ENCODE measurements around the gene CKAP2L. TPM values are rescaled to one million over a fixed set of nuclear protein-coding genes. Genes with fewer than 3 reads are reported as not detected.

The CKAP2L gene
- total and polyA plus RNA-seq, 10 of the 15 experiments (the other 5 are each of a cell fraction or from before 2014, with no cell fraction given), result 10.5 to 37.4 (median 20.2) TPM

- Histone ChIP-seq H3K27ac (ENCODE audit: control insufficient read depth, insufficient read depth) (no peak within 1 kb of the TSS), H3K9me3 (replicated peaks; ENCODE audit: control insufficient read depth, insufficient read depth, low read length) (no peaks in the 10 kb centered on the region), H3K9ac (ENCODE audit: control insufficient read depth, insufficient read depth, low read length) (no peak within 1 kb of the TSS), H3K4me3 (no peak within 1 kb of the TSS), H3K36me3 (ENCODE audit: control insufficient read depth in 2 of 2, insufficient read depth in 2 of 2, low read length in 1 of 2) (no peaks in the 10 kb centered on the region), H3K4me1 (ENCODE audit: control insufficient read depth, insufficient read depth, low read length) (peaks cover 10% of the 10 kb centered on the region), H2AFZ (ENCODE audit: control insufficient read depth, low read depth, low read length) (no peak within 1 kb of the TSS), H3K4me2 (ENCODE audit: control insufficient read depth, insufficient read depth) (no peak within 1 kb of the TSS), H3K79me2 (ENCODE audit: control insufficient read depth, insufficient read depth, low read length) (no peaks in the 10 kb centered on the region), H4K20me1 (ENCODE audit: control insufficient read depth, insufficient read depth) (no peaks in the 10 kb centered on the region), H3K27me3 (replicated peaks in 1 of 2; ENCODE audit: control insufficient read depth in 2 of 2, insufficient read depth in 2 of 2, low read length in 1 of 2) (no peaks in the 10 kb centered on the region)
- intact Hi-C loops (cut with micrococcal nuclease; ENCODE audit: unreplicated experiment), result no loop called here
- FAIRE-seq (no peak), ATAC-seq (no peak), DNase-seq (ENCODE audit: low read depth, low spot score) (no peak)
- POLR2A ChIA-PET, result no interaction called here
- TF ChIP-seq IKZF2 (IDR thresholded peaks at IDR 0.05) (no peak), ZZZ3 (IDR thresholded peaks at IDR 0.05; ENCODE audit: control insufficient read depth, insufficient read length, low read depth) (no peak), WRNIP1 (IDR thresholded peaks at IDR 0.05; ENCODE audit: borderline replicate concordance, low read depth, low read length) (no peak), ZNF24 (IDR thresholded peaks at IDR 0.05) (no peak), CTCF (IDR thresholded peaks at IDR 0.05 in 2 of 3, conservative IDR thresholded peaks at IDR 0.05 in 1 of 3; ENCODE audit: control insufficient read depth in 2 of 3, extremely low read depth in 1 of 3, insufficient read depth in 1 of 3, low read depth in 3 of 3, low read length in 3 of 3) (no peak), JUND (IDR thresholded peaks at IDR 0.05; ENCODE audit: low read depth, low read length) (no peak), STAT1 (conservative IDR thresholded peaks at IDR 0.05) (no peak), GABPA (IDR thresholded peaks at IDR 0.05; ENCODE audit: low read depth) (no peak), E4F1 (IDR thresholded peaks at IDR 0.05; ENCODE audit: borderline replicate concordance, partially characterized antibody) (no peak), CBX5 (IDR thresholded peaks at IDR 0.05; ENCODE audit: low read depth) (no peak), IKZF1 (conservative IDR thresholded peaks at IDR 0.05) (no peak), ATF3 (IDR thresholded peaks at IDR 0.05; ENCODE audit: borderline replicate concordance, extremely low read depth, low read depth, low read length) (no peak), BCL3 (IDR thresholded peaks at IDR 0.05; ENCODE audit: borderline replicate concordance, insufficient read depth, low read depth, low read length, poor library complexity, severe bottlenecking) (no peak), BRCA1 (IDR thresholded peaks at IDR 0.05; ENCODE audit: low read depth, low read length) (no peak)
- no TSS peak for BruUV-seq (replicated peaks)
- CTCF ChIA-PET, result interaction anchor here (1.0 kb wide), 2 partner anchors 94 to 121 kb away, joined by 3 to 4 read pairs; no protein-coding TSS in a partner anchor
- SMC1A ChIA-PET (ENCODE audit: uncharacterized antibody, unreplicated experiment), result interaction anchor here (3.6 to 10.9 kb wide), 2 partner anchors 29 to 91 kb away, joined by 15 to 455 read pairs; no protein-coding TSS in a partner anchor
- in situ Hi-C loops (cut with MboI), result loop anchor here (5.0 kb wide), 2 partner anchors 93 to 118 kb away; no protein-coding TSS in a partner anchor
- RAD21 ChIA-PET (ENCODE audit: unreplicated experiment), result interaction anchor here (10.7 kb wide), 1 partner anchor 90 kb away, joined by 494 read pairs; no protein-coding TSS in a partner anchor
- 68% methylated on average over 5 of the region's 6 CpGs for whole genome bisulfite sequencing (ENCODE audit: insufficient coverage, insufficient replicate concordance, low lambda C conversion rate, missing lambda C conversion rate)
These were observed 43.6 kb downstream of the CKAP2L start, which contains the start of gene NT5DC4 for GRCh38 chr2:112720785-112721184. TSS of gene NT5DC4 (plus strand) at chr2:112721020. CDS start at chr2:112721080, 60 bp downstream.
